Measurements from ENCODE around the gene MACROD2.
"Not testable (repeated sequence)": the region's sequence is repeated elsewhere in the genome, so short reads cannot be mapped to it uniquely, and the experiment has no call there.

The MACROD2 gene

GRCh38 chr20:14199111-14199510, 203.8 kb downstream of the MACROD2 start:
- H3K27ac ChIP-seq: no peak overlapping the region
- TF ChIP-seq ZFX (IDR thresholded peaks at IDR 0.05; ENCODE audit: borderline replicate concordance) (no peak), CTCF (IDR thresholded peaks at IDR 0.05) (no peak)

GRCh38 chr20:14203657-14204056, 208.3 kb downstream of the MACROD2 start:
- no peak overlapping the region for H3K27ac ChIP-seq
- TF ChIP-seq ZFX (IDR thresholded peaks at IDR 0.05; ENCODE audit: borderline replicate concordance) (no peak), CTCF (IDR thresholded peaks at IDR 0.05) (no peak)

DNA sequence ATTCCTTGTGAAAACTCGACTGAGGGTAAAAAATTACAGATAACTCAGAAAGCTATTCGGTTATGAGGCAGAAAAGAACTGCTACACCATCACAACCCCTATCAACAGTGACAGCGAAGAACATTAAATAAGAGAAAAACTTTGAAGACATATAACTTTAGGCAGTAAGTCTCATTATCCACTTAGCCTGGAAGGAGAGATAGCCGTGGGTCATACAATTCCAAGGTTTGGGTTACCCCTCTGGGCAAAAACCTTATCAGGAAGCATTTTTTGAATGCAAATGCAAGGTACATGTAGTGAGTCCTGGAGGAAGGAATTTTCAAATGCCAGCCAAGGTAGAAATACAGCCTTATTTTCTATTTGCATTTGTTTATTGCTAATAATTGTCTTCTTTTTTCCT, 212.3 kb downstream of the MACROD2 start:
- no peak for TF ChIP-seq CTCF (IDR thresholded peaks at IDR 0.05)
- no peak for TF ChIP-seq ZFX (IDR thresholded peaks at IDR 0.05; ENCODE audit: borderline replicate concordance)

DNA sequence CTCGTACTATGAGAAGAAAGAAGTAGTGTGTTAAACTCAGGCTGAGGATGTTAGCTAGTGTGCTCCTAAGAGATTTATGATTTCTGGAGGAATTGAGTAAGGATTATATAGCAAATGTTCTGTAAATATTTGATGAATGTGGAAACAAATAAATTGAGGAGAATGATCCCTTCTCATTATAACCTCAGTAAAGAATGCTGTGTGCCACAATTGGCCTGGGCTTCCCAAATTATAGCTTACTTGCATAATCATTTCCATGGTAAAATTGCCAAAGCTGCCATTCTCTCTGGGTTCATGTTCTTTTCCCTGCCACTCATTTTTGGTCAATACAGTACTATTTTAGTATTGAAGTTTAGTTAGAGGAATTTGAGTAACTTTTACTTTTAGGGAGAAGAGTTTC, 213.6 kb downstream of the MACROD2 start:
- TF ChIP-seq ZFX (IDR thresholded peaks at IDR 0.05; ENCODE audit: borderline replicate concordance) (no peak), CTCF (IDR thresholded peaks at IDR 0.05) (no peak)
- no peak overlapping the region for H3K27ac ChIP-seq

More for the DNA sequence above, 212.3 kb downstream of the MACROD2 start:
- no peak overlapping the region for H3K27ac ChIP-seq

GRCh38 chr20:14210146-14210545, 214.8 kb downstream of the MACROD2 start:
- no peak for TF ChIP-seq CTCF (IDR thresholded peaks at IDR 0.05)
- TF ChIP-seq ZFX (IDR thresholded peaks at IDR 0.05; ENCODE audit: borderline replicate concordance): no peak

GRCh38 chr20:14214046-14214445, 218.7 kb downstream of the MACROD2 start:
- no peak overlapping the region for H3K27ac ChIP-seq
- TF ChIP-seq CTCF (IDR thresholded peaks at IDR 0.05) (no peak), ZFX (IDR thresholded peaks at IDR 0.05; ENCODE audit: borderline replicate concordance) (no peak)

More at GRCh38 chr20:14210146-14210545, 214.8 kb downstream of the MACROD2 start:
- H3K27ac ChIP-seq: no peak overlapping the region

DNA sequence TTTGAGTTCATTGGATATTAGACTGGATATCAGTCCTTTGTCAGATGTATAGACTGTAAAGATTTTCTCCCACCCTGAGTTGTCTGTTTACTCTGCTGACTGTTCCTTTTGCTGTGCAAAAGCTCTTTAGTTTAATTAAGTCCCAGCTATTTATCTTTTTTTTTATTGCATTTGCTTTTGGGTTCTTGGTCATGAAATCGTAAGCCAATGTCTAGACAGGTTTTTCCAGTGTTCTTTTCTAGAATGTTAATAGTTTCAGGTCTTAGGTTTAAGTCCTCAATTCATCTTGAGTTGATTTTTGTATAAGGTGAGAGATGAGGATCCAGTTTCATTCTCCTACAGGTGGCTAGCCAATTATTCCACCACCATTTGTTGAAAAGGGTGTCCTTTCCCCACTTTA, 220.6 kb downstream of the MACROD2 start:
- not testable (repeated sequence) for H3K27ac ChIP-seq

DNA sequence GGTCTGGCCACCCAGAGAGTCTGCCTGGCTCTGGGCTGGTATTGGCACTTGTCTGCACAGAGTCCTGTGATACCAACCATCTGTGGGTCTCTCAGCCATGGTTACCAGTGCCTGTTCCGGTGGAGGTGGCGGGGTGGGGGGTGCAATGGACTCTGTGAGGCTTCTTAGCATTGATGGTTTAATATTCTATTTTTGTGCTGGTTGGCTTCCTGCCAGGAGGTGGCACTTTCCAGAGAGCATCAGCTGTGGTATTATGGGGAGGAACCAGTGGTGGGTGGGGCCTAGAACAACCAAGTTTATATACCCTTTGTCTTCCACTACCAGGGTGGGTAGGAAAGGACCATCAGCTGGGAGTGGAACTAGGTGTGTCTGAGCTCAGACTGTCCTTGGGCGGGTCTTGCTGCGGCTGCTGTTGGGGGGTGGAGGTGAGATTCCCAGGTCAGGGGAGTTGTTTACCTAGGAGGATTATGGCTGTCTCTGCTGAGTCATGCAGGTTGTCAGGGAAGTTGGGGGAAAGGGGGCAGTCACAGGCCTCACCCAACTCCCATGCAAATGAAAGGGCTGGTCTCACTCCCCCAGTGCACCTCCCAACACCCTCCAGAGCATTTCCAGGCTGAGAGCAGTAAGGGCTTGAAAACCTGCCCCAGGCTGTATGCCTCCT, 224.6 kb downstream of the MACROD2 start:
- no peak for TF ChIP-seq ZFX (IDR thresholded peaks at IDR 0.05; ENCODE audit: borderline replicate concordance)
- TF ChIP-seq CTCF (IDR thresholded peaks at IDR 0.05): no peak
- no peak overlapping the region for H3K27ac ChIP-seq
